Neural cell (in vitro differentiated cells): ENCODE results near the gene PRPF38B.
"Not testable (repeated sequence)": the region's sequence is repeated elsewhere in the genome, so short reads cannot be mapped to it uniquely, and the experiment has no call there.

Source experiments
- EP300 ChIP-seq: fragments of 450-650 bp; conservative IDR thresholded peaks from 2 replicates; pipeline ENCODE4 v1.6.1; 2014; ENCODE audit warnings: antibody characterized with exemption, mild to moderate bottlenecking, moderate library complexity; ENCODE audit not compliant: poor library complexity, severe bottlenecking
- SMC3 ChIP-seq: fragments of 450-650 bp; conservative IDR thresholded peaks from 2 replicates; pipeline ENCODE4 v1.6.1; 2014; ENCODE audit warnings: antibody characterized with exemption, mild to moderate bottlenecking, moderate library complexity; ENCODE audit not compliant: poor library complexity

- TF ChIP-seq EP300, SMC3: not testable (repeated sequence)
These were observed 10.4 kb upstream of the PRPF38B start for GRCh38 chr1:108681701-108682100.
